ENCODE measurements around the gene KRTAP1-4. TPM values are rescaled to one million over a fixed set of nuclear protein-coding genes. Genes with fewer than 3 reads are reported as not detected.
"Not testable (repeated sequence)": the region's sequence is repeated elsewhere in the genome, so short reads cannot be mapped to it uniquely, and the experiment has no call there.

Gene KRTAP1-4
- total and polyA plus RNA-seq, 2 experiments from 2014 or later = not detected

GRCh38 chr17:41064301-41064700, 34.3 kb upstream of the KRTAP1-4 start:
- H3K36me3 ChIP-seq (ENCODE audit: low read depth) = no peaks in the 10 kb centered on the region
- H3K4me1 ChIP-seq (ENCODE audit: insufficient read depth) = peaks cover 62% of the 10 kb centered on the region
- DNase-seq = no peak

GRCh38 chr17:41063449-41063848, 33.5 kb upstream of the KRTAP1-4 start:
- no peaks in the 10 kb centered on the region for H3K79me2 ChIP-seq (ENCODE audit: insufficient read depth)
- no peaks in the 10 kb centered on the region for H3K9me2 ChIP-seq (ENCODE audit: insufficient read depth)
- no peaks in the 10 kb centered on the region for H4K20me1 ChIP-seq (ENCODE audit: insufficient read depth)
- H2AFZ ChIP-seq = no peak overlapping the region
- peak overlapping the region; percentile 85 for H3K27ac ChIP-seq
- H3K4me1 ChIP-seq (ENCODE audit: insufficient read depth) = peaks cover 69% of the 10 kb centered on the region
- no peaks in the 10 kb centered on the region for H3K27me3 ChIP-seq (replicated peaks; ENCODE audit: insufficient read depth)
- no peaks in the 10 kb centered on the region for H3K36me3 ChIP-seq (ENCODE audit: low read depth)
- DNase-seq = no peak
- in situ Hi-C loops (cut with MboI) = no loop called here
- 98 to 100% methylated on average over 4 of the region's 4 CpGs for WGBS, 2 experiments (ENCODE audit: low coverage in 1 of 2, low lambda C conversion rate in 2 of 2, missing lambda C conversion rate in 2 of 2)
- H3K9ac ChIP-seq = no peak overlapping the region
- no peaks in the 10 kb centered on the region for H3K9me3 ChIP-seq (ENCODE audit: low read depth)
- no peak for TF ChIP-seq EZH2 (IDR thresholded peaks at IDR 0.05; ENCODE audit: insufficient read depth, poor library complexity, severe bottlenecking)
- TF ChIP-seq EZH2phosphoT487 (IDR thresholded peaks at IDR 0.05; ENCODE audit: insufficient read depth, low read depth) = no peak
- no peak overlapping the region for H3K4me3 ChIP-seq
- peaks cover 78% of the 10 kb centered on the region for H3F3A ChIP-seq (ENCODE audit: insufficient read depth)
- no peak overlapping the region for H3K4me2 ChIP-seq (ENCODE audit: unreplicated experiment)

More at GRCh38 chr17:41064301-41064700, 34.3 kb upstream of the KRTAP1-4 start:
- H3K27me3 ChIP-seq (replicated peaks; ENCODE audit: insufficient read depth) = no peaks in the 10 kb centered on the region
- H3F3A ChIP-seq (ENCODE audit: insufficient read depth) = peaks cover 69% of the 10 kb centered on the region
- H3K4me2 ChIP-seq (ENCODE audit: unreplicated experiment) = no peak overlapping the region
- in situ Hi-C loops (cut with MboI) = no loop called here
- H3K9me3 ChIP-seq (ENCODE audit: low read depth) = no peaks in the 10 kb centered on the region
- H3K9ac ChIP-seq = no peak overlapping the region
- H2AFZ ChIP-seq = no peak overlapping the region
- TF ChIP-seq EZH2phosphoT487 (IDR thresholded peaks at IDR 0.05; ENCODE audit: insufficient read depth, low read depth) = no peak
- TF ChIP-seq EZH2 (IDR thresholded peaks at IDR 0.05; ENCODE audit: insufficient read depth, poor library complexity, severe bottlenecking) = no peak
- 100% methylated on average over 1 of the region's 1 CpG for WGBS, 2 experiments (ENCODE audit: low coverage in 1 of 2, low lambda C conversion rate in 2 of 2, missing lambda C conversion rate in 2 of 2)
- no peaks in the 10 kb centered on the region for H3K9me2 ChIP-seq (ENCODE audit: insufficient read depth)
- no peak overlapping the region for H3K27ac ChIP-seq
- no peaks in the 10 kb centered on the region for H4K20me1 ChIP-seq (ENCODE audit: insufficient read depth)
- no peak overlapping the region for H3K4me3 ChIP-seq
- no peaks in the 10 kb centered on the region for H3K79me2 ChIP-seq (ENCODE audit: insufficient read depth)

GRCh38 chr17:41061964-41062363, 32.0 kb upstream of the KRTAP1-4 start:
- H3K79me2 ChIP-seq (ENCODE audit: insufficient read depth) = no peaks in the 10 kb centered on the region
- H3K4me3 ChIP-seq = no peak overlapping the region
- 0 to 7% methylated on average over 1 of the region's 1 CpG for WGBS, 2 experiments (ENCODE audit: low coverage in 1 of 2, low lambda C conversion rate in 2 of 2, missing lambda C conversion rate in 2 of 2)
- no peaks in the 10 kb centered on the region for H3K9me3 ChIP-seq (ENCODE audit: low read depth)
- peaks cover 63% of the 10 kb centered on the region for H3K4me1 ChIP-seq (ENCODE audit: insufficient read depth)
- H3K9me2 ChIP-seq (ENCODE audit: insufficient read depth) = no peaks in the 10 kb centered on the region
- H3K27ac ChIP-seq = peak overlapping the region; percentile 85
- peaks cover 76% of the 10 kb centered on the region for H3F3A ChIP-seq (ENCODE audit: insufficient read depth)
- H3K9ac ChIP-seq = peak overlapping the region; percentile 46
- no peak overlapping the region for H2AFZ ChIP-seq
- peak overlapping the region; percentile 29 for H3K4me2 ChIP-seq (ENCODE audit: unreplicated experiment)
- H4K20me1 ChIP-seq (ENCODE audit: insufficient read depth) = no peaks in the 10 kb centered on the region
- no peaks in the 10 kb centered on the region for H3K27me3 ChIP-seq (replicated peaks; ENCODE audit: insufficient read depth)
- TF ChIP-seq EZH2phosphoT487 (IDR thresholded peaks at IDR 0.05; ENCODE audit: insufficient read depth, low read depth) (no peak), EZH2 (IDR thresholded peaks at IDR 0.05; ENCODE audit: insufficient read depth, poor library complexity, severe bottlenecking) (no peak)
- no peaks in the 10 kb centered on the region for H3K36me3 ChIP-seq (ENCODE audit: low read depth)
- DNase-seq = peak; percentile 87
- in situ Hi-C loops (cut with MboI) = no loop called here

- Histone ChIP-seq H3K79me2 (ENCODE audit: insufficient read depth) (no peaks in the 10 kb centered on the region), H3K9ac (peak within 1 kb of the TSS; percentile 46), H3K27ac (peak within 1 kb of the TSS; percentile 85), H3K4me3 (no peak within 1 kb of the TSS), H3K36me3 (ENCODE audit: low read depth) (no peaks in the 10 kb centered on the region), H3K27me3 (replicated peaks; ENCODE audit: insufficient read depth) (no peaks in the 10 kb centered on the region), H3K9me3 (ENCODE audit: low read depth) (no peaks in the 10 kb centered on the region), H3F3A (ENCODE audit: insufficient read depth) (peaks cover 65% of the 10 kb centered on the region), H3K4me2 (ENCODE audit: unreplicated experiment) (peak within 1 kb of the TSS; percentile 29), H4K20me1 (ENCODE audit: insufficient read depth) (no peaks in the 10 kb centered on the region), H3K9me2 (ENCODE audit: insufficient read depth) (no peaks in the 10 kb centered on the region), H3K4me1 (ENCODE audit: insufficient read depth) (peaks cover 50% of the 10 kb centered on the region), H2AFZ (no peak within 1 kb of the TSS)
- DNase-seq = peak; percentile 97
- in situ Hi-C loops (cut with MboI) = no loop called here
- WGBS, 2 experiments (ENCODE audit: low coverage in 1 of 2, low lambda C conversion rate in 2 of 2, missing lambda C conversion rate in 2 of 2) = 25% methylated on average over 6 of the region's 6 CpGs
- TF ChIP-seq EZH2phosphoT487 (IDR thresholded peaks at IDR 0.05; ENCODE audit: insufficient read depth, low read depth) (no peak), EZH2 (IDR thresholded peaks at IDR 0.05; ENCODE audit: insufficient read depth, poor library complexity, severe bottlenecking) (no peak)
These were observed 30.1 kb upstream of the KRTAP1-4 start, which contains the start of gene KRTAP2-3 for GRCh38 chr17:41060052-41060604. Gene KRTAP2-3, minus strand, starts transcription at chr17:41060114. Its CDS starts 64 bp downstream, at chr17:41060050.

- Histone ChIP-seq H3K4me2 (ENCODE audit: unreplicated experiment) (peak overlapping the region; percentile 19), H3F3A (ENCODE audit: insufficient read depth) (peaks cover 62% of the 10 kb centered on the region), H3K27ac (peak overlapping the region; percentile 85), H3K9ac (peak overlapping the region; percentile 18; the same call in 1 of the 2 replicates), H3K4me1 (ENCODE audit: insufficient read depth) (peaks cover 50% of the 10 kb centered on the region)
- peak; percentile 92 for DNase-seq
- H3K9me2 ChIP-seq (ENCODE audit: insufficient read depth); H4K20me1 ChIP-seq (ENCODE audit: insufficient read depth); H3K79me2 ChIP-seq (ENCODE audit: insufficient read depth); H3K27me3 ChIP-seq (replicated peaks; ENCODE audit: insufficient read depth); H3K36me3 ChIP-seq (ENCODE audit: low read depth); in situ Hi-C loops (cut with MboI); H3K4me3 ChIP-seq; H3K9me3 ChIP-seq (ENCODE audit: low read depth); H2AFZ ChIP-seq: not testable (repeated sequence)
- WGBS, 2 experiments (ENCODE audit: low coverage in 1 of 2, low lambda C conversion rate in 2 of 2, missing lambda C conversion rate in 2 of 2) = 48 to 57% methylated on average over 8 to 10 of the region's 31 CpGs
These were observed 29.5 kb upstream of the KRTAP1-4 start for GRCh38 chr17:41059276-41060051.

Data from GM23248 (cell line).